ENCODE results near the gene GGTA1. TPM values are rescaled to one million over a fixed set of nuclear protein-coding genes. Genes with fewer than 3 reads are reported as not detected.
A peak's percentile ranks its signal among the peaks of the same experiment; 100 is the strongest.

GGTA1 gene
- total RNA-seq, 1 experiment from 2014 or later = not detected

DNA sequence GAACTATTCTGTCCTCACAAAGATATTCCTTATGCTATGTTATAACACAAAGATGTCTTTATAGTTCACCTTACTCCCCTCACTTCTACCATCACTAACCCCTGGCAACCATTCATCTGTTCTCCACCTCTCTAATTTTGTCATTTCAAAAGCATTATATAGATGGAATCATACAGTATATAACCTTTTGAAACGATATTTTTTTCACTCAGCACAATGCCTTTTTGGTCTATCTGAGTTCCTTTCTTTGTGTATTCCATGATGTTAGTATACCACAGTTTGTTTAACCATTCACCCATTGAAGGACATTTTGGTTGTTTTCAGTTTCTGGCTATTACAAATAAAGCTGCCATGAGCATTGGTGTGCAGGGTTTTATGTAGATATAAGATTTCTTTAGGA is 93.7 kb downstream of the GGTA1 start:
- Histone ChIP-seq H3K4me2 (ENCODE audit: low read length) (no peak overlapping the region), H3K9ac (ENCODE audit: low read length) (no peak overlapping the region), H2AFZ (ENCODE audit: low read depth, low read length, poor library complexity, severe bottlenecking) (no peak overlapping the region), H3K36me3 (ENCODE audit: control insufficient read depth in 1 of 2, insufficient read depth in 2 of 2, low read length in 2 of 2) (no peaks in the 10 kb centered on the region), H3K9me3 (ENCODE audit: control insufficient read depth in 1 of 2, insufficient read depth in 1 of 2, low read depth in 1 of 2, low read length in 2 of 2) (no peaks in the 10 kb centered on the region), H3K4me1 (ENCODE audit: control insufficient read depth in 1 of 2, insufficient read depth in 2 of 2, low read length in 2 of 2) (no peaks in the 10 kb centered on the region), H4K20me1 (ENCODE audit: insufficient read depth) (no peaks in the 10 kb centered on the region), H3K27me3 (ENCODE audit: insufficient read depth, low read length) (no peaks in the 10 kb centered on the region), H3K79me2 (ENCODE audit: insufficient read depth, low read length) (no peaks in the 10 kb centered on the region), H3K27ac (ENCODE audit: low read depth, low read length) (no peak overlapping the region), H3K4me3 (replicated peaks in 1 of 2; ENCODE audit: low read depth in 1 of 2, low read length in 2 of 2) (no peak overlapping the region), H3K9me2 (ENCODE audit: insufficient read depth) (no peaks in the 10 kb centered on the region)
- CTCF ChIA-PET = no interaction called here
- ATAC-seq (no peak), DNase-seq (ENCODE audit: low read depth, low spot score) (no peak)
- RAD21 ChIA-PET (ENCODE audit: low non-redundant PET in 1 of 2, low total read pairs in 2 of 2, uncharacterized antibody in 2 of 2, unreplicated experiment in 2 of 2) = no interaction called here
- POLR2A ChIA-PET = no interaction called here
- BruUV-seq (replicated peaks) = no TSS peak
- intact Hi-C loops (cut with micrococcal nuclease) = no loop called here
- TF ChIP-seq ZFX (IDR thresholded peaks at IDR 0.05) (no peak), CBX3 (IDR thresholded peaks at IDR 0.05; ENCODE audit: low read depth) (peak; percentile 47; the same call in 1 of the 2 replicates), SRF (IDR thresholded peaks at IDR 0.05; ENCODE audit: low read depth) (no peak), POLR2AphosphoS5 (IDR thresholded peaks at IDR 0.05; ENCODE audit: low read depth, low read length) (no peak)

Other genes with a start within 250 kb of the GGTA1 start
- 71.3 TPM for gene GSN, start 231.7 kb downstream of the GGTA1 start, total RNA-seq (2021; ENCODE audit: unreplicated experiment)
- 22.4 TPM for gene STOM, start 129.6 kb downstream of the GGTA1 start, total RNA-seq (2021; ENCODE audit: unreplicated experiment)
- 31.0 TPM for gene DAB2IP, start 151.8 kb upstream of the GGTA1 start, total RNA-seq (2021; ENCODE audit: unreplicated experiment)

Measured in HCT116 (cell line).